ENCODE results near the gene CTCFL.

DNA sequence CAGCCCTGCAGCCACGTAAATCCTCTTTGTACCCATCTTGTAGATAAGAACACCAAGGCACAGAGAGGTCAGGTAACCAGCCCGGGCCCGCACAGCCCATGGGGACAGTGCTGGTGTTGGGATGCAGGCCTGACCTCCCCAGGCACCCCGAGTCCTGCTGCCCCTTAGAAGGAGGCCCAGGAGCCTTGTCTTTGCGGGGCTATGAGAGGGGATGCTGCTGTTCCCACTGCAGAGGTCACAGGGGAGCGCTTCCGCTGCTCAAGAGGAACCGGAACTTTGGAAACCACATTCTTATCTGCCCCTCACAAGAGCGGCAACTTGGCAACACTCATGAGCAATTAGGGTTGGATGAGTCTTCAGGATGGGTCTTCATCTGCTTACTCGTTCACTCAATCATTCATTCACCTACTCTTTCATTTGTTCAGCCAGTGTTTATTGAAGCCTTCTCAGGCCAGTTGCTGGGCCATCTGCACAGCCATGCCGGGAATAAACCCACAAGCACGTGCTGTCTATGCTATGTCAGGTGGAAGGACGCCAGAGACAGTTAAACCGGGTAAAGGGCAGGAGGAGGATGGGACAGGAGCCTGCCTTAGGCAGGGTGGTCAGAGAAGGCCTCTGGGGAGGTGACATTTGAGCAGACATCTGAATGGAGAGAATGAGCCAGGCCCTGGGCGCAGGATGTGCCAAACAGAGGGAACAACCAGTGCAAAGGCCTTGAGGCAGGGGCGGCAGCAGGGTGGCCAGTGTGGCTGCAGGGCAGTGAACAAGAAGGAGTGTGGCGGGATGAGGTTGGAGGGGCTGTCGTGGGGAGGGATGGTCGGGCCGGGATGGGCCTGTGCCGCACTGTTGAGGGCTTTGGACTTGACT, 72.9 kb downstream of the CTCFL start:
- TF ChIP-seq, protein P1, sequence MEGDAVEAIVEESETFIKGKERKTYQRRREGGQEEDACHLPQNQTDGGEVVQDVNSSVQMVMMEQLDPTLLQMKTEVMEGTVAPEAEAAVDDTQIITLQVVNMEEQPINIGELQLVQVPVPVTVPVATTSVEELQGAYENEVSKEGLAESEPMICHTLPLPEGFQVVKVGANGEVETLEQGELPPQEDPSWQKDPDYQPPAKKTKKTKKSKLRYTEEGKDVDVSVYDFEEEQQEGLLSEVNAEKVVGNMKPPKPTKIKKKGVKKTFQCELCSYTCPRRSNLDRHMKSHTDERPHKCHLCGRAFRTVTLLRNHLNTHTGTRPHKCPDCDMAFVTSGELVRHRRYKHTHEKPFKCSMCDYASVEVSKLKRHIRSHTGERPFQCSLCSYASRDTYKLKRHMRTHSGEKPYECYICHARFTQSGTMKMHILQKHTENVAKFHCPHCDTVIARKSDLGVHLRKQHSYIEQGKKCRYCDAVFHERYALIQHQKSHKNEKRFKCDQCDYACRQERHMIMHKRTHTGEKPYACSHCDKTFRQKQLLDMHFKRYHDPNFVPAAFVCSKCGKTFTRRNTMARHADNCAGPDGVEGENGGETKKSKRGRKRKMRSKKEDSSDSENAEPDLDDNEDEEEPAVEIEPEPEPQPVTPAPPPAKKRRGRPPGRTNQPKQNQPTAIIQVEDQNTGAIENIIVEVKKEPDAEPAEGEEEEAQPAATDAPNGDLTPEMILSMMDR (IDR thresholded peaks at IDR 0.05), result no peak
- TF ChIP-seq POLR2A (IDR thresholded peaks at IDR 0.05), result no peak
